K562 (cell line): Measurements from ENCODE around the gene CERS4. TPM values are rescaled to one million over a fixed set of nuclear protein-coding genes. Genes with fewer than 3 reads are reported as not detected.

Source experiments
- CBFB ChIP-seq: sonication (generic); formaldehyde crosslinking; IDR thresholded peaks from 2 replicates; pipeline ENCODE4 v1.4.0; 2020; ENCODE audit warnings: mild to moderate bottlenecking, missing genetic modification reagents
- ELF4 ChIP-seq: fragments of 450-650 bp; formaldehyde crosslinking; IDR thresholded peaks from 2 replicates; pipeline ENCODE4 v1.4.0; 2022; ENCODE audit warnings: missing genetic modification characterization
- GTF3C2 ChIP-seq: IDR thresholded peaks from 3 replicates; pipeline ENCODE4 v1.6.1; 2011; ENCODE audit warnings: borderline replicate concordance, mild to moderate bottlenecking, moderate library complexity; ENCODE audit not compliant: insufficient read length; ENCODE audit errors: extremely low read depth
- JUN ChIP-seq, 2 experiments: sonication (generic) in 1 of 2; formaldehyde crosslinking in 1 of 2; IDR thresholded peaks; 2 replicates each; pipeline versions ENCODE4 v1.6.1 to v1.8.0; 2012 to 2022; ENCODE audit warnings: borderline replicate concordance in 2 of 2, mild to moderate bottlenecking in 2 of 2, improper control_type of control experiment in 1 of 2, low read depth in 1 of 2, low read length in 1 of 2, missing genetic modification reagents in 1 of 2
- KLF1 ChIP-seq: fragments of 450-650 bp; IDR thresholded peaks from 2 replicates; pipeline ENCODE4 v1.6.1; 2016; ENCODE audit warnings: missing genetic modification characterization, missing compliant biosample characterization
- MAFF ChIP-seq: IDR thresholded peaks from 2 replicates; pipeline ENCODE4 v1.6.1; 2012; ENCODE audit warnings: low read length, improper control_type of control experiment
- PKNOX1 ChIP-seq: fragments of 450-650 bp; IDR thresholded peaks from 2 replicates; pipeline ENCODE4 v1.6.1; 2016
- SMARCA5 ChIP-seq: fragments of 450-650 bp; IDR thresholded peaks from 2 replicates; pipeline ENCODE4 v1.6.1; 2016
- SPI1 ChIP-seq: IDR thresholded peaks from 2 replicates; pipeline ENCODE4 v1.6.1; 2011; ENCODE audit warnings: low read depth, low read length, control low read depth, borderline replicate concordance
- TCF7L2 ChIP-seq: fragments of 150-350 bp; IDR thresholded peaks from 2 replicates; pipeline ENCODE4 v1.6.1; 2016; ENCODE audit warnings: low read depth, mild to moderate bottlenecking, low read length, moderate library complexity
- ZBTB40 ChIP-seq, 2 experiments: fragments of 450-650 bp in 1 of 2; sonication (generic) in 1 of 2; formaldehyde crosslinking in 1 of 2; IDR thresholded peaks; 2 replicates each; pipeline versions ENCODE4 v1.7.1 to v1.9.0; 2016 to 2022; ENCODE audit warnings: inconsistent platforms in 1 of 2, mild to moderate bottlenecking in 1 of 2, missing genetic modification reagents in 1 of 2
- ZNF184 ChIP-seq: sonication (generic); formaldehyde crosslinking; IDR thresholded peaks from 2 replicates; pipeline ENCODE4 v1.5.0; 2020; ENCODE audit warnings: missing genetic modification reagents
- ZNF384 ChIP-seq: IDR thresholded peaks from 2 replicates; pipeline ENCODE4 v1.6.1; 2012; ENCODE audit warnings: low read depth, low read length, improper control_type of control experiment
- polyA plus RNA-seq, 8 experiments: library from polyadenylated mRNA; depleted of rRNA in 4 of 8; stranded (reverse) in 5 of 8; unstranded in 3 of 8; fragments of >200 nt; fragmentation: Nextera tagmentation in 2 of 8; fragmentation: Illumina TruSeq in 1 of 8; extraction: Ambion mirVana in 2 of 8; extraction: Trizol in 1 of 8; gene quantifications; 2 replicates each; pipeline versions ENCODE4 v1.2.1 to v1.2.3, GENCODE V29; 2011 to 2014; ENCODE audit warnings: inconsistent platforms in 1 of 8, missing spikeins in 1 of 8
- total RNA-seq, 7 experiments: library from RNA; depleted of rRNA in 6 of 7; stranded (reverse); fragments of >200 nt in 6 of 7; fragmentation: Illumina TruSeq in 2 of 7; extraction: Trizol in 2 of 7; gene quantifications; 2 replicates each; pipeline versions ENCODE4 v1.2.1 to v1.2.3, GENCODE V29; 2011 to 2021; ENCODE audit warnings: low replicate concordance in 1 of 7

The CERS4 gene
- total and polyA plus RNA-seq, 9 of the 15 experiments (the other 6 are each of a cell fraction or from before 2014, with no cell fraction given) = 0.14 to 4.4 (median 2.9) TPM; not detected in 1

- TF ChIP-seq ZNF384 (no peak), PKNOX1 (peak; percentile 98), TCF7L2 (no peak), ZNF184 (CRISPR knock-in tag) (no peak), MAFF (no peak; the same call in 1 of the 2 replicates), SPI1 (0 out of 2 replicates have a peak, but pooled peaks have one; percentile 39), CBFB (CRISPR knock-in tag) (peak; percentile 82), GTF3C2 (no peak), KLF1 (peak; percentile 72; the same call in 1 of the 2 replicates), ELF4 (CRISPR knock-in tag) (no peak), JUN (IDR thresholded peaks at IDR 0.05; ENCODE audit: borderline replicate concordance, low read depth, low read length) (no peak; the same call in 1 of the 2 replicates), JUN (CRISPR knock-in tag; IDR thresholded peaks at IDR 0.05; ENCODE audit: borderline replicate concordance) (peak; percentile 86; the same call in 1 of the 2 replicates), ZBTB40 (IDR thresholded peaks at IDR 0.05) (peak; percentile 88), ZBTB40 (CRISPR knock-in tag; IDR thresholded peaks at IDR 0.05) (peak; percentile 59; the same call in 1 of the 2 replicates), SMARCA5 (no peak)
Measured at GRCh38 chr19:8307965-8308866, 99.0 kb downstream of the CERS4 start, which contains the start of gene CD320 (continued).
